Stimulated activated naive B cell treated with anti-CD40 and anti-IgM and Interleukin-4, amounts not matched to agents 10 μg/mL and 1 μg/mL and 100 μg/mL, for 72 hours (primary cell): Measurements from ENCODE around the gene TNIP1.

Source experiments
- ATAC-seq, 2 donors: fragments of 150-1000 bp; cut with Tn5 transposase; replicated peaks; 2 replicates each; pipeline ENCODE4 v1.10.0; 2021; ENCODE audit warnings: moderate library complexity in 1 of 2
- DNase-seq: peaks from one replicate; pipeline ENCODE4 v3.0.0; 2021
- H3K27ac Mint-ChIP-seq: one replicate; pipeline ENCODE4 v1.8.0; 2022; ENCODE audit warnings: mild to moderate bottlenecking, mixed read lengths
- H3K27me3 Mint-ChIP-seq, 2 donors: one replicate each; pipeline ENCODE4 v1.8.0; 2022; ENCODE audit warnings: mixed read lengths in 2 of 2
- H3K36me3 Mint-ChIP-seq, 2 donors: one replicate each; pipeline ENCODE4 v1.8.0; 2022; ENCODE audit warnings: mixed read lengths in 2 of 2, mild to moderate bottlenecking in 1 of 2
- H3K4me1 Mint-ChIP-seq, 2 donors: one replicate each; pipeline ENCODE4 v1.8.0; 2022; ENCODE audit warnings: mixed read lengths in 2 of 2, mild to moderate bottlenecking in 1 of 2
- H3K4me3 Mint-ChIP-seq, 2 donors: one replicate each; pipeline ENCODE4 v1.8.0; 2022; ENCODE audit warnings: mild to moderate bottlenecking in 2 of 2, mixed read lengths in 2 of 2, moderate library complexity in 1 of 2
- H3K9me3 Mint-ChIP-seq, 2 donors: one replicate each; pipeline ENCODE4 v1.8.0; 2022; ENCODE audit warnings: mixed read lengths in 2 of 2, mild to moderate bottlenecking in 1 of 2

Gene TNIP1

DNA sequence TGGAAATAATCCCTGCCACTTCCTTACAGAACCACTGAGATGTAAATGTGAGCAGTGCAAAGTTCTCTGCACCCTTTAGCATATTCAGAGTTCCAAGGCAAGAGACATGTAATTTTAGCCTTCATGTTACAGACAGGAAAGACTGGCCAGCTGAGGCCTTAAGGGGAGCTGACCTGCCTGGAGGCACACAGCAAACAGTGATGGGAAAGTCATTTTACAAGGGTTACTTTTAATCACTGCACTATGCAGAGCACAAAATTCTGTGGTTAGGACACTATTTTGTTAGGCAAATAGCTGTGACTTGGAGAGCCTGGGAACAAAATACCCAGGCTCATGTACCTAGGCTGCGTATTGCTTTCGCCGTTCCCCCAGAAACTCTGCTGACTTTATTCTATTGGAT is 30.2 kb upstream of the TNIP1 start:
- no peaks in the 10 kb centered on the region for H3K27me3 Mint-ChIP-seq
- peak overlapping the region; percentile 94 for H3K27ac Mint-ChIP-seq
- H3K9me3 Mint-ChIP-seq = no peaks in the 10 kb centered on the region
- no peak for DNase-seq
- ATAC-seq = no peak
- peak overlapping the region in 1 of 2 donors; percentile 73 for H3K4me3 Mint-ChIP-seq
- H3K4me1 Mint-ChIP-seq = peaks cover 47 to 66% of the 10 kb centered on the region in 2 donors
- H3K36me3 Mint-ChIP-seq = peaks cover 62 to 70% of the 10 kb centered on the region in 2 donors

DNA sequence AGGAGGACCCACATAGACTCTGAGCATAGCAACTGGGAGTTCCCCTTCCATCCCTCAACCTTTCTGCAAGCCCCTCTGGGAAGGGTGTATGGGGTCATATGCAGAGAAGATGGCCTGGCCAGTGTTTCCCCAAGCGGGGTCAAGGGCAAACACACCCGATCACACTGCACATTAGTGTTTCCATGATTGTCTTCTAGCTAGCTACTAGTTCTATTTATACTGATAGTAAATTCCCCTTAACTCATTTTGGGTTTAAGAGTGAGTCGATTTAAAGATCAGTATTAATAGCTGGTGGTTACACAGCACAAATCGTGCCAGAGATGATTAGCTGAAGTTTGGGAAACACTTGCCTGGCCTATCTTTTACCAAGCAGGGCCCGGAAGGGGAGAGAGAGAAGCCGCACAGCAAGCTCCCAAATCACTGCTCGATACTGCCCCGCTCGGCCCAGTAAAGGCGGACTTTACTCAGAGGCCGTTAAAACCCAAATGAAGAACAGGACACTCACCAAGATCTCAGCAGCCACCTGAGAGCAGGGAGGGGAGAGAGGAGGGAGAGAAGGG is 29.4 kb upstream of the TNIP1 start:
- Mint-ChIP-seq H3K27me3 (no peaks in the 10 kb centered on the region), H3K4me3 (peak overlapping the region; percentile 68 to 73), H3K36me3 (peaks cover 66 to 72% of the 10 kb centered on the region in 2 donors), H3K9me3 (no peaks in the 10 kb centered on the region), H3K27ac (peak overlapping the region; percentile 94), H3K4me1 (peaks cover 45 to 65% of the 10 kb centered on the region in 2 donors)
- DNase-seq (peak; percentile 63), ATAC-seq (peak; percentile 86 to 88)

DNA sequence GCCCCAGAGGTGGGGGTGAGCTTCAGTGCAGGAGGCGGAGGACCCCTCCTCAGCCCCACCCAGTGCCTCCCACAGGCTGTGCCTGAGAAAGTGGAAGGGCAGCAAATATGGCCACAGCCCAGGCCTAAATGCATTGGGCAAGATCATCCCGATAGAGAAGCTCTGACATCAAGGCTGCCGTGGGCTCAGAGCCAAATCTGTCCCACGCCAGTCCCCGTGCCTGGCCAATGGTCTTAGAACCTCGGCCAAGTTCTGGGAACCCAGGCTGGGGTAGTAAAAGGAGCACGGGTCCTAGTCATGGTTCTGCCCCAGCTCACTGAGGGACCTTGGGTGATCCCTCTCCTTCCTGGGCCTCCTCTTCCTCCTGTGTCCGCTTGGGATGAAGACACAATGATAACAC is 27.7 kb upstream of the TNIP1 start:
- Mint-ChIP-seq H3K9me3 (no peaks in the 10 kb centered on the region), H3K36me3 (peaks cover 70 to 79% of the 10 kb centered on the region in 2 donors), H3K27me3 (no peaks in the 10 kb centered on the region), H3K27ac (peak overlapping the region; percentile 94), H3K4me1 (peaks cover 46 to 63% of the 10 kb centered on the region in 2 donors), H3K4me3 (peak overlapping the region in 1 of 2 donors; percentile 32)
- DNase-seq (no peak), ATAC-seq (no peak)

DNA sequence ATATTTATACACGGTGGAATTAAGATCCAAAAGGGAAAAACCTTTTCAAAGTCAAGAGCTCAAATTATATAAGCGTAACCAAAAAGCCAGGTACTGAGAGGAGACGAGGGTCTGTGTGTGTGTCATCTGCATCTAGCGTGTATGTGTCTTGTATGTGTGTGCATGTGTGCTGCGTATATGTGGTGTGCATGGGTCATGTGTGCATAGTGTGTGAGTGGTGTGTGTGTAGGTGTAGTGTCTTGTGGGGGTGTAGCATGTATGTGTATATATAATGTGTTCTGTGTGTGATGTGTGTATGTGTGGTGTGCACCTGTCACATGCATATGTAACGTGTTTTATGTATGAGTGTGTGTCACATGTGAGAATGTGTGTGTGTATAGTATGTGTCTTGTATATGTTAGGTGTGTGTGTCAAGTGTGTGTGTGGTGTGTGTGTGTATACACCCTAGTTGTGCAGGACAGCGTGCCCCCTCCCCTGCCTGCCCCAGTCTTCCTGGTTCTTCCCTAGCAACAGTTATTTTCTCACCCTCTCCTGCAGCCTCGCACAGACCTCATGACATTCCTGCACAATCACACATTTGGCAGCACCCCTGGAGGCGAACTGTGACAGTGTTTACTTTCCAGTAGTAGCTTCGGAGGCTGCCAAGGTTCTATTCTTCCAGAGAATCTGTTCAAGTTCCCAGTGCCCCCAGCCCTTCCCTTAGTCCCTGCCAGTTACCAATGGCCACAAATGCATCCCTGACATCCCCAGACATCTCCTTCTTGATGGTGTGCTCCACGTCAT is 27.1 kb upstream of the TNIP1 start:
- Mint-ChIP-seq H3K4me3 (peak overlapping the region in 1 of 2 donors; percentile 32), H3K36me3 (peaks cover 71 to 80% of the 10 kb centered on the region in 2 donors), H3K4me1 (peaks cover 49 to 63% of the 10 kb centered on the region in 2 donors), H3K27ac (peak overlapping the region; percentile 94), H3K27me3 (no peaks in the 10 kb centered on the region), H3K9me3 (no peaks in the 10 kb centered on the region)
- ATAC-seq (no peak), DNase-seq (no peak)

DNA sequence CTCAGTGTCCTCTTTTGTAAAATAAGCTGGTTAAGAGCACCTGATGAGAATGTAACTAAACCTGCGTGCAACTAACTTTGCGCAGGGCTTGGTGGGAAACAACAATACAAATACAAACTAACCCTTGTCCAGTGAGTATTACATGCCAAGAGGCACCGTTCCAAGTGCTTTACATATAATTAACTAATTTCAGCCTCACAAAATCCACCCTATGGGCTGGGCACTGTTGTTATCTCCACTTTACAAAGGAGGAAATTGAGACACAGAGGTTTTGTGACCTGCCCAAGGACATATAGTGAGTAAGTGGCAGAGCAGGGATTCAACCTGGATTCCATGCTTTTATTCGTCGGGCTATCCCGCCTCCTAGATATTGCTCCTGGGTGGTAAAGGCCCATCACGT is 26.2 kb upstream of the TNIP1 start:
- peaks cover 45 to 66% of the 10 kb centered on the region in 2 donors for H3K4me1 Mint-ChIP-seq
- no peak for ATAC-seq
- DNase-seq = no peak
- H3K27ac Mint-ChIP-seq = peak overlapping the region; percentile 26
- H3K9me3 Mint-ChIP-seq = no peaks in the 10 kb centered on the region
- peaks cover 72 to 82% of the 10 kb centered on the region in 2 donors for H3K36me3 Mint-ChIP-seq
- no peaks in the 10 kb centered on the region for H3K27me3 Mint-ChIP-seq
- H3K4me3 Mint-ChIP-seq = no peak overlapping the region

DNA sequence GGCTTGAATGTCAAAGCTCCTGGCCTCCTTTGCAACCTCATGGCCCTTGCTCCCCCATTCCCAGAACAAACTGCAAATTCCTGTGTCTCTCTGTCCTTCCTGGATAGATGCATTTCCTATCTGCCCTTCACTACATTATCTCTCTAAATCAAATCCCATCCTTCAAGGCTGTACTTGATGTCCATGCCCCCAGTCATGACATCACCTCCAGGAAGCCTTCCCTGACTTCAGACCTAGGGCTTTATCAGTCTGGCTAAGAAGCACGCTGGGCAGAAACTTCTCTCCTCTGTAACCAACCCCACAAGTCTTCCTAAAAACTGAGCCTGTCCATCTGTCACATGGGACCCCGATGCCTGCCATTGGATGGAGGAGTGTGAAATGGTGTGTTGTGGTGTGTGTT is 25.7 kb upstream of the TNIP1 start:
- ATAC-seq (no peak), DNase-seq (no peak)
- H3K27me3 Mint-ChIP-seq = no peaks in the 10 kb centered on the region
- peaks cover 50 to 69% of the 10 kb centered on the region in 2 donors for H3K4me1 Mint-ChIP-seq
- H3K9me3 Mint-ChIP-seq = no peaks in the 10 kb centered on the region
- no peak overlapping the region for H3K4me3 Mint-ChIP-seq
- peaks cover 77 to 88% of the 10 kb centered on the region in 2 donors for H3K36me3 Mint-ChIP-seq
- peak overlapping the region; percentile 86 for H3K27ac Mint-ChIP-seq

DNA sequence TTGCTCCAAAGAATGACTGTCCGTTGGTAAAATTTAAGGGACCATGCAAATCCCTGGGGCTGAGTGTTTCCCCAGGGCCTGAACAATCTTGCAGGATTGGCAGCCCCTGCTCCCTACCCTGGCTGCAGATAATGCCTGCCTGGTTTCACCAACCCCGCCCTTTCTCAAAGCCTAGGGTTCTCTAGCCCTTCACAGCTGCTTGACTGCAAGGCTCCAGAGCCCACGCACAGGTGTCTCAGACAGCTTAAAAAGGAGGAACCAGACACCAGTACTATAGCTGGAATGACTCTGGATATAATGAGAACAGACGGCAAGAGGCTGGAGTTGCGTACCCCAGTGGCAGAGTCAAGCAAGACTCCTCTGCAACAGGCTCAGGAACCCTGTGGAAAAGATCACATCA is 25.2 kb upstream of the TNIP1 start:
- H3K27me3 Mint-ChIP-seq = no peaks in the 10 kb centered on the region
- H3K9me3 Mint-ChIP-seq = no peaks in the 10 kb centered on the region
- H3K4me1 Mint-ChIP-seq = peaks cover 50 to 68% of the 10 kb centered on the region in 2 donors
- no peak overlapping the region for H3K4me3 Mint-ChIP-seq
- peak overlapping the region; percentile 86 for H3K27ac Mint-ChIP-seq
- DNase-seq = no peak
- peak; percentile 15 to 35 for ATAC-seq
- peaks cover 81 to 87% of the 10 kb centered on the region in 2 donors for H3K36me3 Mint-ChIP-seq

DNA sequence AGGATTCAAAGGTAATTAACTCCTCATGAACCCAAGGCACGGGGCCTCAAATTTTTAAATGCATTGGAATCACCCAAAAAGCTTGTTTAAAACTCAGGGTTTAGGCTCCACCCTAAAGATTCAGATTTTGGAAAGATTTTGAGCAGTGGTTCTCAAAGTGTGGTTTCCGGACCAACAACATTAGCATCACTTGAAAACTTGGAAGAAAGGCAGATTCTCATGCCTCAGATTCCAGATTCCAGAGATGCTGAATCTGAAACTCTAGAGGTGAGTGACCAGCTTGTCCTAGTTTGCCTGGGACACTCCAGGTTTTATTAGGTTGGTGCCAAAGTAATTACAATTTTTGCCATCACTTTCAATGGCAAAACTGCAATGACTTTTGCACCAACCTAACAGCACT is 24.7 kb upstream of the TNIP1 start:
- no peak for DNase-seq
- ATAC-seq = no peak
- peaks cover 50 to 68% of the 10 kb centered on the region in 2 donors for H3K4me1 Mint-ChIP-seq
- H3K36me3 Mint-ChIP-seq = peaks cover 82 to 87% of the 10 kb centered on the region in 2 donors
- no peak overlapping the region for H3K4me3 Mint-ChIP-seq
- H3K9me3 Mint-ChIP-seq = no peaks in the 10 kb centered on the region
- peak overlapping the region; percentile 62 for H3K27ac Mint-ChIP-seq
- H3K27me3 Mint-ChIP-seq = no peaks in the 10 kb centered on the region

DNA sequence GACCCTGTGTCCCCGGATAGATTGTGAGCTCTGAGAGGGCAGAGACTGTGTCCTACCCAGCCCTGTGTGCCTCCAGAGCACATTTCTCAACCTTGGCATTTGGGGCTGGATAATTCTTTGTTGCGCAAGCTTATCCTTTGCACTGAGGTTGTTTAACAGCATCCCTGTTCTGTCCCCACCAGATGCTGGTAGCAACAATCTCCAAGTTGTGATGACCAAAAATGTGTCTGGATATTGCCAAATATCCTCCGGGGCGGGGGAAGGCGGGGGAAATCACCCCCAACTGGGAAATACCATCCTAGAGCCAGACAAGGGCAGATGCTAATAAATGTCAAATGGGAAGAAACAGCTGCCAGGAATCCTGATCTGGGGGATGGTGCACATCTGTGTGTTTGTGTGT is 24.0 kb upstream of the TNIP1 start:
- Mint-ChIP-seq H3K27me3 (no peaks in the 10 kb centered on the region), H3K4me3 (no peak overlapping the region), H3K27ac (peak overlapping the region; percentile 62), H3K4me1 (peaks cover 50 to 68% of the 10 kb centered on the region in 2 donors), H3K36me3 (peaks cover 82 to 87% of the 10 kb centered on the region in 2 donors), H3K9me3 (no peaks in the 10 kb centered on the region)
- DNase-seq = no peak
- ATAC-seq = no peak

DNA sequence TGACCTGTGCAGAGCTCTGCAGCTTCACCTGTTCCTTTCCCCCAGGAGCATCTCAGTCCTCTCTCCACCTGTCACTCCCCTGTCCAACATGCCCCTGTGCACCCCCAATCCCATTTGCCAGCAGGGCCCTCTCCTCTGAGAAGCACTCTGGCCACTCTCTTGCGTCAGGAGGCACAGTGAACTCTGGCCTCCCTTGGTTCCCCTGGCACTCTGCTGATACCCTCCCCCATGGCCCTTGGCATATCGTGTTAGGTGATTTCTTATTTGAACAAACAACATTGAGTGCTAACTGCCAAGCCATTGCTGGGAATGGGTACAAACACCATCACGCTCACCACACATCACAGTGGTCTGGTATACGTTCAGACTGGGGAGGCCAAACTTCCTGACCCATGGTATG is 20.9 kb upstream of the TNIP1 start:
- ATAC-seq = no peak
- Mint-ChIP-seq H3K27me3 (no peaks in the 10 kb centered on the region), H3K9me3 (no peaks in the 10 kb centered on the region), H3K36me3 (peaks cover 67 to 74% of the 10 kb centered on the region in 2 donors), H3K4me3 (peak overlapping the region in 1 of 2 donors; percentile 12), H3K4me1 (peaks cover 62 to 73% of the 10 kb centered on the region in 2 donors), H3K27ac (peak overlapping the region; percentile 89)
- DNase-seq = no peak

DNA sequence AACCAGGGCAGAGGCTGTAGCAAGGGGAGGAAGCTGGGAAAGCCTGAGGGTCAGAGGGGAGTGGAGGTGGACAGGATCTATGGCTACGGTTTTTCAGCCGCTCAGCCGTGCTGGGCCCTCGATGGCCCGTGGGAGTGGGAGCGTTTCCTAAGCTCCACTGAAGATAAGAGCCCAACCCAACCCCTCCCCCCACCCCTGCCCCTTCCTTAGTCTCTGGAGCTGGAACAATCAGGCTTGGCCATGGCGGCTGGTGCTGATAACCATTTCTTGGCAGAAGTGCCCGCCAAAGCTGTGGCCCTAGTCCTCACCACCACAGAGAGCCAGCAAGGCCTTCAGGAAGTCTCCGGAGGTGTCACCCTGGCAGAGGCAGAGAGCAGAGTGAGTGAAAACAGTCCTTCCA is 20.3 kb upstream of the TNIP1 start:
- H3K4me3 Mint-ChIP-seq = no peak overlapping the region
- DNase-seq (no peak), ATAC-seq (no peak)
- peaks cover 60 to 73% of the 10 kb centered on the region in 2 donors for H3K4me1 Mint-ChIP-seq
- no peaks in the 10 kb centered on the region for H3K9me3 Mint-ChIP-seq
- peaks cover 61 to 74% of the 10 kb centered on the region in 2 donors for H3K36me3 Mint-ChIP-seq
- peak overlapping the region; percentile 89 for H3K27ac Mint-ChIP-seq
- no peaks in the 10 kb centered on the region for H3K27me3 Mint-ChIP-seq

DNA sequence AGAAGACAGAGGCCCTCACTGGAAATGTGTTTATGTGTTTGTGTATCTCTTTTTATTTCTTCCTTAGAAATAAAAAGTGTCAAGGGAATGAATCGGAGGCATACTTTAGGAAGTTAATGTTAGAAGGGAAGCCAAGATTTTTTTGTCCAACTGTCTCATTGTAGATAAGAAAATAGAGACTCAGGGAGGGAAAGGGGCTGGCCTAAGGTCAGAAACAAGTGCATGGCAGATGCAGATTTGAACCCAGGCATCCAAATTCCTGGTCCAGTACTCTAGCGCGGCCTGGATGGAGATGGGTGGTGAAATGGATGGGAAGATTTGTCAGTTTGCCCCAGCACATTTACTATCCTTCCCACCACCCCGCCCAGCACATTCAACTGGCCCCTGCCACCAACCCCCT is 19.8 kb upstream of the TNIP1 start:
- no peak for ATAC-seq
- peaks cover 63 to 75% of the 10 kb centered on the region in 2 donors for H3K4me1 Mint-ChIP-seq
- H3K4me3 Mint-ChIP-seq = peak overlapping the region in 1 of 2 donors; percentile 57
- no peaks in the 10 kb centered on the region for H3K9me3 Mint-ChIP-seq
- peaks cover 59 to 76% of the 10 kb centered on the region in 2 donors for H3K36me3 Mint-ChIP-seq
- peak overlapping the region; percentile 81 for H3K27ac Mint-ChIP-seq
- H3K27me3 Mint-ChIP-seq = no peaks in the 10 kb centered on the region
- DNase-seq = no peak

DNA sequence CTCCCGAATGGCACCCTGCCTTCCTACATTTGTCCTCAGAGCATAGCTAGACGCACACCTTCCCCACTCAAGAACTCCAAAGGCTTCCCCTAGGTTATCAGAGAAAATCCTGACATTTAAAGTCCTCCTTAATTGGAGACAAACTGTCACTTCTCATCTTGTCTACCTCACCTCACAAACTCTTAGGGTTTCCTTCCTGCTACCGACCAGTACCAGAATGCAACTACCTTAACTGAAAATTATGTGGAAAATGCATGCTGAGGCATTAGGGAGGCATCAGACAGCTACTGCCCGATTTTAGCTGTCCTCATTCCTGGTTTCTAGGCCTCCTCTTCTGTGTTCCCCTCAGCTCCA is 17.9 kb upstream of the TNIP1 start:
- no peaks in the 10 kb centered on the region for H3K27me3 Mint-ChIP-seq
- no peak for DNase-seq
- peaks cover 78 to 86% of the 10 kb centered on the region in 2 donors for H3K4me1 Mint-ChIP-seq
- H3K27ac Mint-ChIP-seq = peak overlapping the region; percentile 81
- ATAC-seq = no peak
- H3K9me3 Mint-ChIP-seq = no peaks in the 10 kb centered on the region
- peak overlapping the region; percentile 26 to 49 for H3K4me3 Mint-ChIP-seq
- peaks cover 51 to 68% of the 10 kb centered on the region in 2 donors for H3K36me3 Mint-ChIP-seq

DNA sequence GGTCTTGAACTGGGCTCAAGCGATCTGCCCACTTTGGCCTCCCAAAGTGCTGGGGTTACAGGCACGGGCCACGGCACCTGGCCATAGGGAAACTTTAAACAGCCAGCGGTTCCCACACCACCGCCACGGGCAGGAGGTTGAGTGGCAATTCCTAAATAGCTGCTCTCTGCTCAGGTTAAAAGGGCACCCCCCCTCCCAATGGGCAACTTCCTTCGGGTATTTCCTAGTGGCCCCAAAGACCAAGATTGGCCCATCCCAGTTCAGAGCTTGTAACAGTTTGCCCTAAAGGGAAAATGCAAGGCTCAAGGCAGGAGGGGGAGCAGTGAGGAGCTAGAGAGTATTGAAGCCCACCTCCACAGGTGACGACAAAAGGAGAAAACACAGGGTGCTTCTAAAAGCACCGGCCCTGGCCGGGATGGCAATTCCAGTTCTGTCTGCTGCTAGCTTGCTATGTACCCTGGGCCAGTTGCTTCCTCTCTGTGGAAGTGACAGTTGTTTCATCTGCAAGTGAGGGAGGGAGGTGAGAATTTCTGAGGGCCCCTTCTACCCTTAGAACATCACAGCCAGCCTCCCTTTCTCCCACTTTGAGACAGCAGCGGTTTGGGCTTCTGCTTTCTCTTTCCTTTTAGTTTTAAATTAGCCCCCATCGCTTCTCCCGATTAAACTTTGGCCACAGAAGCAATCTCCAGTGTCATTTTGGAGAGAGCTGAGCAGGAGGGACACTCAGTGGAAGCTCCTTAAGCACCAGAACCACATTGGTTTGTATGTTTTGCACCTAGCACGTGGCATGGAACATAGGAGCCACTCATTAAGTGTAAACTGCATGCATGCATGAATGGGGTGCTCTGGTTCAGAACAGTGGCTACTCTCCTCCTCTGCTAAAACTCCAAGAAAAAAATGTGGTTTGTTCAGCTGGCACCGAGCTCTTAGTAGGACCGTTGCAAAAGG is 17.3 kb upstream of the TNIP1 start:
- no peaks in the 10 kb centered on the region for H3K27me3 Mint-ChIP-seq
- H3K4me3 Mint-ChIP-seq = peak overlapping the region; percentile 26 to 49
- no peak for DNase-seq
- H3K4me1 Mint-ChIP-seq = peaks cover 80 to 93% of the 10 kb centered on the region in 2 donors
- H3K27ac Mint-ChIP-seq = peak overlapping the region; percentile 81
- peak; percentile 63 to 65 for ATAC-seq
- H3K36me3 Mint-ChIP-seq = peaks cover 46 to 63% of the 10 kb centered on the region in 2 donors
- no peaks in the 10 kb centered on the region for H3K9me3 Mint-ChIP-seq
